Neural cell (in vitro differentiated cells): ENCODE results near the gene ITPKB. TPM values are rescaled to one million over a fixed set of nuclear protein-coding genes. Genes with fewer than 3 reads are reported as not detected.

Source experiments
- H2AFZ ChIP-seq: fragments of 200-600, 300-800 bp; sonication (generic), shearing (Covaris generic); 2 replicates; pipeline ENCODE4 v1.6.0; 2014; ENCODE audit warnings: low read depth, mild to moderate bottlenecking, antibody characterized with exemption, low read length, moderate library complexity
- H3F3A ChIP-seq: fragments of 200-600 bp; shearing (Covaris generic); 2 replicates; pipeline ENCODE4 v1.6.1; 2016; ENCODE audit warnings: mild to moderate bottlenecking, moderate library complexity, mixed read lengths, antibody characterized with exemption, low read length; ENCODE audit not compliant: insufficient read depth, poor library complexity, severe bottlenecking
- H3K27ac ChIP-seq: fragments of 200-600, 300-800 bp; sonication (generic), shearing (Covaris generic); 2 replicates; pipeline ENCODE4 v1.5.1; 2014; ENCODE audit warnings: mild to moderate bottlenecking, low read length, moderate library complexity
- H3K27me3 ChIP-seq: fragments of 300-800, 200-600 bp; sonication (generic), shearing (Covaris generic); 2 replicates; pipeline ENCODE4 v1.6.0; 2014; ENCODE audit warnings: mild to moderate bottlenecking, low read depth, low read length, moderate library complexity; ENCODE audit not compliant: insufficient read depth
- H3K36me3 ChIP-seq: fragments of 300-800, 200-600 bp; sonication (generic), shearing (Covaris generic); 2 replicates; pipeline ENCODE4 v1.5.1; 2014; ENCODE audit warnings: mild to moderate bottlenecking, antibody characterized with exemption, low read length, moderate library complexity; ENCODE audit not compliant: insufficient read depth
- H3K4me2 ChIP-seq: fragments of 300-800, 200-600 bp; sonication (generic), shearing (Covaris generic); 2 replicates; pipeline ENCODE4 v1.6.0; 2014; ENCODE audit warnings: mild to moderate bottlenecking, low read length
- H3K4me3 ChIP-seq: fragments of 300-800, 200-600 bp; sonication (generic), shearing (Covaris generic); 2 replicates; pipeline ENCODE4 v1.5.1; 2014; ENCODE audit warnings: mild to moderate bottlenecking, low read length, moderate library complexity
- H3K79me2 ChIP-seq: fragments of 200-600 bp; shearing (Covaris generic); replicated peaks from 2 replicates; pipeline ENCODE4 v1.6.0; 2014; ENCODE audit warnings: mild to moderate bottlenecking, low read length, moderate library complexity; ENCODE audit not compliant: insufficient read depth
- H3K9ac ChIP-seq: fragments of 300-800, 200-600 bp; sonication (generic), shearing (Covaris generic); 2 replicates; pipeline ENCODE4 v1.6.1; 2016; ENCODE audit warnings: mild to moderate bottlenecking, low read length, mixed read lengths
- H3K9me2 ChIP-seq: fragments of 200-600 bp; shearing (Covaris generic); 2 replicates; pipeline ENCODE4 v1.6.1; 2016; ENCODE audit warnings: mild to moderate bottlenecking, low read length, mixed read lengths; ENCODE audit not compliant: insufficient read depth
- H3K9me3 ChIP-seq: fragments of 200-600, 300-800 bp; sonication (generic), shearing (Covaris generic); 2 replicates; pipeline ENCODE4 v1.6.1; 2016; ENCODE audit warnings: mild to moderate bottlenecking, mixed run types, low read length, moderate library complexity, mixed read lengths
- H4K20me1 ChIP-seq: fragments of 200-600 bp; shearing (Covaris generic); 2 replicates; pipeline ENCODE4 v1.6.1; 2016; ENCODE audit warnings: mild to moderate bottlenecking, mixed run types; ENCODE audit not compliant: insufficient read depth
- EP300 ChIP-seq: fragments of 450-650 bp; conservative IDR thresholded peaks from 2 replicates; pipeline ENCODE4 v1.6.1; 2014; ENCODE audit warnings: antibody characterized with exemption, mild to moderate bottlenecking, moderate library complexity; ENCODE audit not compliant: poor library complexity, severe bottlenecking
- EZH2 ChIP-seq: fragments of 200-600, 300-800 bp; shearing (Covaris generic), sonication (generic); IDR thresholded peaks from 2 replicates; pipeline ENCODE4 v1.6.1; 2014; ENCODE audit warnings: antibody characterized with exemption, low read length, borderline replicate concordance, mild to moderate bottlenecking; ENCODE audit not compliant: insufficient read depth, poor library complexity, severe bottlenecking
- MXI1 ChIP-seq: fragments of 450-650 bp; conservative IDR thresholded peaks from 2 replicates; pipeline ENCODE4 v1.6.1; 2014; ENCODE audit warnings: antibody characterized with exemption, mild to moderate bottlenecking; ENCODE audit not compliant: poor library complexity, severe bottlenecking
- POLR2AphosphoS5 ChIP-seq: IDR thresholded peaks from 2 replicates; pipeline ENCODE4 v1.6.1; 2012
- RAD21 ChIP-seq: fragments of 450-650 bp; conservative IDR thresholded peaks from 2 replicates; pipeline ENCODE4 v1.6.1; 2014; ENCODE audit warnings: antibody characterized with exemption, mild to moderate bottlenecking, moderate library complexity
- SMC3 ChIP-seq: fragments of 450-650 bp; conservative IDR thresholded peaks from 2 replicates; pipeline ENCODE4 v1.6.1; 2014; ENCODE audit warnings: antibody characterized with exemption, mild to moderate bottlenecking, moderate library complexity; ENCODE audit not compliant: poor library complexity
- TAF1 ChIP-seq: IDR thresholded peaks from 2 replicates; pipeline ENCODE4 v1.6.1; 2012; ENCODE audit warnings: low read depth
- polyA plus RNA-seq: library from polyadenylated mRNA; depleted of rRNA; stranded (reverse); fragments of >200 nt; gene quantifications from 2 replicates; pipeline ENCODE4 v1.2.3, GENCODE V29; 2014
- TF ChIP-seq, protein P1 (sequence below): IDR thresholded peaks from 2 replicates; pipeline ENCODE4 v1.6.1; 2012; ENCODE audit warnings: borderline replicate concordance
- TF ChIP-seq, protein P2 (sequence below): fragments of 450-650 bp; IDR thresholded peaks from 2 replicates; pipeline ENCODE4 v1.5.1; 2014; ENCODE audit warnings: antibody characterized with exemption, mild to moderate bottlenecking, moderate library complexity; ENCODE audit not compliant: poor library complexity, severe bottlenecking

ITPKB gene
- polyA plus RNA-seq, 1 donor from 2014 or later: 0.19 TPM

DNA sequence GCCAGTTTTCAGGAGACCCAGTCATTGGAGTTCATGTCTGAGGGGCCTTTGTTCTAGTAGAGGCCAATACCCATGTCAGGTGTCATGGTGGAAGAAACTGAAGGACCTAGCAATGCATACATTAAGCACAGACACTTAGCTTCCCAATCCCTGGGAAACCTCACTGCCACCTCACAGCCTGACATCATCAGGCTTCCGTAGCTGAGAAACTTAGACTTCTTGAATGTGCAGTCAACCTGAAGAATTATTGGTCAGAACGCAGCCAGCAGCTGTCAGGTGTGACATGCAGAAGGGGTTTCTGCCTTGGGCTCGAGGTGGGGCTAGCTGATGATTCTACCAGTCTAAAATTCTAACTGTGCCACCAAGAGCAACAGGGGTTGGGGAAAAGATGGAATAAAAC, 1.9 kb upstream of the ITPKB start:
- Histone ChIP-seq H3K27me3 (peaks cover 41% of the 10 kb centered on the region), H3K27ac (no peak overlapping the region), H3K9me2 (no peaks in the 10 kb centered on the region), H3K4me2 (no peak overlapping the region), H3K4me3 (no peak overlapping the region), H3K9ac (no peak overlapping the region), H3K79me2 (no peaks in the 10 kb centered on the region), H4K20me1 (no peaks in the 10 kb centered on the region), H3K36me3 (no peaks in the 10 kb centered on the region), H3F3A (no peaks in the 10 kb centered on the region), H2AFZ (no peak overlapping the region), H3K9me3 (no peaks in the 10 kb centered on the region)
- TF ChIP-seq, protein P1, sequence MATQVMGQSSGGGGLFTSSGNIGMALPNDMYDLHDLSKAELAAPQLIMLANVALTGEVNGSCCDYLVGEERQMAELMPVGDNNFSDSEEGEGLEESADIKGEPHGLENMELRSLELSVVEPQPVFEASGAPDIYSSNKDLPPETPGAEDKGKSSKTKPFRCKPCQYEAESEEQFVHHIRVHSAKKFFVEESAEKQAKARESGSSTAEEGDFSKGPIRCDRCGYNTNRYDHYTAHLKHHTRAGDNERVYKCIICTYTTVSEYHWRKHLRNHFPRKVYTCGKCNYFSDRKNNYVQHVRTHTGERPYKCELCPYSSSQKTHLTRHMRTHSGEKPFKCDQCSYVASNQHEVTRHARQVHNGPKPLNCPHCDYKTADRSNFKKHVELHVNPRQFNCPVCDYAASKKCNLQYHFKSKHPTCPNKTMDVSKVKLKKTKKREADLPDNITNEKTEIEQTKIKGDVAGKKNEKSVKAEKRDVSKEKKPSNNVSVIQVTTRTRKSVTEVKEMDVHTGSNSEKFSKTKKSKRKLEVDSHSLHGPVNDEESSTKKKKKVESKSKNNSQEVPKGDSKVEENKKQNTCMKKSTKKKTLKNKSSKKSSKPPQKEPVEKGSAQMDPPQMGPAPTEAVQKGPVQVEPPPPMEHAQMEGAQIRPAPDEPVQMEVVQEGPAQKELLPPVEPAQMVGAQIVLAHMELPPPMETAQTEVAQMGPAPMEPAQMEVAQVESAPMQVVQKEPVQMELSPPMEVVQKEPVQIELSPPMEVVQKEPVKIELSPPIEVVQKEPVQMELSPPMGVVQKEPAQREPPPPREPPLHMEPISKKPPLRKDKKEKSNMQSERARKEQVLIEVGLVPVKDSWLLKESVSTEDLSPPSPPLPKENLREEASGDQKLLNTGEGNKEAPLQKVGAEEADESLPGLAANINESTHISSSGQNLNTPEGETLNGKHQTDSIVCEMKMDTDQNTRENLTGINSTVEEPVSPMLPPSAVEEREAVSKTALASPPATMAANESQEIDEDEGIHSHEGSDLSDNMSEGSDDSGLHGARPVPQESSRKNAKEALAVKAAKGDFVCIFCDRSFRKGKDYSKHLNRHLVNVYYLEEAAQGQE: no peak

DNA sequence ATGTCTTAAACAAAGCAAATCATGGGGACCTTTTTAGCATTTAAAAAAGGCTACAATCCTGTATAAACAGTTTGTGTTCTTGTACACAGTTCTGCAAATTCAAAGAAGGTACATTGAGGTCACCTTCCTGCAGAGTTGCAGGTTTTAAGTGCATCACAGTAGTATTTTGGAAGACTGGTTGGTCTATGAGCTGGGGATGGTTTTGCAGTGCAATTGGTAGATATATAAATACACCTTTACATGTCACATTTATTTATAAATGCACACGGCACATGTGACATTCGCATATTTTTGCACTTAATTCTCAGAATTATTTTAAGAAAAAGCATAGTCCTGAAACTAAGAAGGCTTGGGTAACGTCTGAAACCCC, 599 bp upstream of the ITPKB start:
- Histone ChIP-seq H3K9ac (no peak overlapping the region), H4K20me1 (no peaks in the 10 kb centered on the region), H3K9me3 (no peaks in the 10 kb centered on the region), H3K9me2 (no peaks in the 10 kb centered on the region), H3K79me2 (no peaks in the 10 kb centered on the region), H3F3A (no peaks in the 10 kb centered on the region), H3K27me3 (peaks cover 46% of the 10 kb centered on the region), H3K4me3 (no peak overlapping the region), H3K36me3 (no peaks in the 10 kb centered on the region), H3K27ac (no peak overlapping the region), H3K4me2 (no peak overlapping the region), H2AFZ (no peak overlapping the region)
- TF ChIP-seq, protein P2, sequence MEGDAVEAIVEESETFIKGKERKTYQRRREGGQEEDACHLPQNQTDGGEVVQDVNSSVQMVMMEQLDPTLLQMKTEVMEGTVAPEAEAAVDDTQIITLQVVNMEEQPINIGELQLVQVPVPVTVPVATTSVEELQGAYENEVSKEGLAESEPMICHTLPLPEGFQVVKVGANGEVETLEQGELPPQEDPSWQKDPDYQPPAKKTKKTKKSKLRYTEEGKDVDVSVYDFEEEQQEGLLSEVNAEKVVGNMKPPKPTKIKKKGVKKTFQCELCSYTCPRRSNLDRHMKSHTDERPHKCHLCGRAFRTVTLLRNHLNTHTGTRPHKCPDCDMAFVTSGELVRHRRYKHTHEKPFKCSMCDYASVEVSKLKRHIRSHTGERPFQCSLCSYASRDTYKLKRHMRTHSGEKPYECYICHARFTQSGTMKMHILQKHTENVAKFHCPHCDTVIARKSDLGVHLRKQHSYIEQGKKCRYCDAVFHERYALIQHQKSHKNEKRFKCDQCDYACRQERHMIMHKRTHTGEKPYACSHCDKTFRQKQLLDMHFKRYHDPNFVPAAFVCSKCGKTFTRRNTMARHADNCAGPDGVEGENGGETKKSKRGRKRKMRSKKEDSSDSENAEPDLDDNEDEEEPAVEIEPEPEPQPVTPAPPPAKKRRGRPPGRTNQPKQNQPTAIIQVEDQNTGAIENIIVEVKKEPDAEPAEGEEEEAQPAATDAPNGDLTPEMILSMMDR: no peak
- TF ChIP-seq EP300: no peak
- no peak for TF ChIP-seq MXI1
- TF ChIP-seq SMC3: no peak
- TF ChIP-seq EZH2: no peak
- no peak for TF ChIP-seq POLR2AphosphoS5
- no peak for TF ChIP-seq RAD21
- TF ChIP-seq TAF1: no peak
- TF ChIP-seq, protein P1: no peak
